ENCODE data around the gene TMTC2.

GRCh38 chr12:82788594-82788993 lies 101.9 kb downstream of the TMTC2 start:
- no peak for TF ChIP-seq CTCF (IDR thresholded peaks at IDR 0.05)
- no peak for TF ChIP-seq EZH2 (IDR thresholded peaks at IDR 0.05)
- TF ChIP-seq EZH2phosphoT487 (IDR thresholded peaks at IDR 0.05), result no peak
